GM13977 (cell line): ENCODE measurements around the gene CLEC16A.

ENCODE experiments used
- DNase-seq: peaks from one replicate; pipeline ENCODE4 v3.0.0; 2012; ENCODE audit warnings: low spot score
- in situ Hi-C: fragments of 300-500 bp; cut with MboI; formaldehyde crosslinking; loops from one replicate; pipeline ENCODE4 v1.12.0; 2022; ENCODE audit warnings: low sequenced_read_pairs, low pct_unique_long_range_greater_than_20kb, mixed read lengths, inconsistent platforms; ENCODE audit not compliant: unreplicated experiment
- TF ChIP-seq, protein P1 (sequence below): IDR thresholded peaks from 2 replicates; pipeline ENCODE4 v1.5.1; 2012; ENCODE audit warnings: mild to moderate bottlenecking, control low read depth; ENCODE audit not compliant: insufficient read depth; ENCODE audit errors: extremely low read depth, missing control alignments

Gene CLEC16A

DNA sequence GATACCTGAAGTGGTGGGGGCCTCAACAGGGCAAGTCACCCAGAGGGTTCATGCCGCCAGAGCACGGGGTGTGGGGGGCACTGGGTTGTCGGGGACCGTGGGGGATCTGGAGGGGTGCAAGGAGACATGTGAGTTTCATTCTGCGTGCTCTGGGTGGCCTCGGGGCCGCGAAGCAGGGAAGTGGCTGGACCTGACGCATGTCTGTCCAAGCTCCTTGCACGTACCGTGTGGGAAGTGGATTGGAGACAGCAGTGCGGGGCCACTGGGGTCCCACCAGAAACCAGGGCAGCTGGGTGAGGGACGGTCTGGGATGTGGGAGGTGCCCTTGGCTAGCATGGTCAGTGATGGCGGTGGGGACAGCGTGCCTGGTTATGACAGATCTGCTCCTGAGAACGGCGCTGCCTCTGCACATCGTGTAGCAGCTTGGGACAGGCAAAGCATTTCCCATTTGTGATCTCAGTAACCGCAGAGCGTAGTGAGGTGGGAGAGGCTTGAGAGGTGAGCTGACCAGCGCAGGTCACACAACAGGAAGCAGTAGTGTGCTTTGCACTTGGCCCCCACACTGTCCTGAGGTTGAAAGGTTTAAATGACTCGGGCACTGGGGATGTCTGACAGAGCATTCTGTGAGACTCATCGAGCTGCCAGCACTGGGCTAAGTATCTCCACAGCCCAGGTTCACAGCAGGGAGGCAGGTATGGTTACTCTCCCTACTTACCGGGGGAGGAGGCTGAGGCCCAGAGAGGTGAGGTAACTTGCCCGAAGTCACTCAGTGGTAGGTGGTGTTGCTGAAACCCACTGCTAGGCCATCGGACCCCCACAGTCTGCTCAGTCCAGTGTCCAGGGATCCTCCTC is 197.3 kb downstream of the CLEC16A start:
- DNase-seq: no peak
- in situ Hi-C loops: no loop called here
- TF ChIP-seq, protein P1, sequence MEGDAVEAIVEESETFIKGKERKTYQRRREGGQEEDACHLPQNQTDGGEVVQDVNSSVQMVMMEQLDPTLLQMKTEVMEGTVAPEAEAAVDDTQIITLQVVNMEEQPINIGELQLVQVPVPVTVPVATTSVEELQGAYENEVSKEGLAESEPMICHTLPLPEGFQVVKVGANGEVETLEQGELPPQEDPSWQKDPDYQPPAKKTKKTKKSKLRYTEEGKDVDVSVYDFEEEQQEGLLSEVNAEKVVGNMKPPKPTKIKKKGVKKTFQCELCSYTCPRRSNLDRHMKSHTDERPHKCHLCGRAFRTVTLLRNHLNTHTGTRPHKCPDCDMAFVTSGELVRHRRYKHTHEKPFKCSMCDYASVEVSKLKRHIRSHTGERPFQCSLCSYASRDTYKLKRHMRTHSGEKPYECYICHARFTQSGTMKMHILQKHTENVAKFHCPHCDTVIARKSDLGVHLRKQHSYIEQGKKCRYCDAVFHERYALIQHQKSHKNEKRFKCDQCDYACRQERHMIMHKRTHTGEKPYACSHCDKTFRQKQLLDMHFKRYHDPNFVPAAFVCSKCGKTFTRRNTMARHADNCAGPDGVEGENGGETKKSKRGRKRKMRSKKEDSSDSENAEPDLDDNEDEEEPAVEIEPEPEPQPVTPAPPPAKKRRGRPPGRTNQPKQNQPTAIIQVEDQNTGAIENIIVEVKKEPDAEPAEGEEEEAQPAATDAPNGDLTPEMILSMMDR: no peak

DNA sequence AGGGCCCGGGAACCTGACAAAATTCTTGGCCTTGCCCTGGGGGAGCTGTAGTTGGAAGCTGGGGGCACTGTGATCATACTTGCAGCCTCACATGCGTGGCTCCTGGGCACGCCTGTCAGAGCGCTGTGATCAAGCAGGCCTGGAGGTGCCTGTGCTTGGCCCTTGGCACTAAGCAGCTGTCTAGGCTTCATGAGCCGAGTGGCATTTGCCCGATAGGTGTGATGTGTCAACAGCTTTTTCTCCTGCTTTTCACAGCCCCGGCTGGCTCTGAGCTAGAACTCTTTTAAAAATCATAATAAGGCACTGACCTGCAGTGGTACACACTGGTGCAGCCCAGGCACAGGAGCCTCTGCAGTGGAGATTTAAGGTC is 197.9 kb downstream of the CLEC16A start:
- in situ Hi-C loops: no loop called here
- no peak for DNase-seq
- TF ChIP-seq, protein P1: no peak

- no peak for DNase-seq
- TF ChIP-seq, protein P1: no peak
- in situ Hi-C loops: no loop called here
Observed at GRCh38 chr16:11142951-11143350, 198.6 kb downstream of the CLEC16A start.

GRCh38 chr16:11143372-11144035 is 199.1 kb downstream of the CLEC16A start:
- DNase-seq: no peak
- TF ChIP-seq, protein P1: no peak
- in situ Hi-C loops: no loop called here

- in situ Hi-C loops: no loop called here
- no peak for DNase-seq
- TF ChIP-seq, protein P1: no peak
Observed at GRCh38 chr16:11144122-11144521, 199.8 kb downstream of the CLEC16A start.

GRCh38 chr16:11145173-11145818 is 200.9 kb downstream of the CLEC16A start:
- no peak for DNase-seq
- TF ChIP-seq, protein P1: no peak
- in situ Hi-C loops: no loop called here
